GM13977 (cell line): ENCODE data around the gene MYOF.
A peak's percentile ranks its signal among the peaks of the same experiment; 100 is the strongest.

Experiments
- DNase-seq: peaks from one replicate; pipeline ENCODE4 v3.0.0; 2012; ENCODE audit warnings: low spot score
- CTCF ChIP-seq: IDR thresholded peaks from 2 replicates; pipeline ENCODE4 v1.5.1; 2012; ENCODE audit warnings: mild to moderate bottlenecking, control low read depth; ENCODE audit not compliant: insufficient read depth; ENCODE audit errors: extremely low read depth, missing control alignments
- in situ Hi-C: fragments of 300-500 bp; cut with MboI; formaldehyde crosslinking; loops from one replicate; pipeline ENCODE4 v1.12.0; 2022; ENCODE audit warnings: low sequenced_read_pairs, low pct_unique_long_range_greater_than_20kb, mixed read lengths, inconsistent platforms; ENCODE audit not compliant: unreplicated experiment

Gene MYOF

GRCh38 chr10:93379731-93380575 lies 102.2 kb downstream of the MYOF start:
- no peak for TF ChIP-seq CTCF
- no peak for DNase-seq
- in situ Hi-C loops, result loop anchor here (10.0 kb wide), 1 partner anchor 95 kb away; no protein-coding TSS in a partner anchor

- no peak for DNase-seq
- no peak for TF ChIP-seq CTCF
Measured at GRCh38 chr10:93378997-93379730, 103.0 kb downstream of the MYOF start.

GRCh38 chr10:93378039-93378438 lies 104.1 kb downstream of the MYOF start:
- in situ Hi-C loops, result no loop called here
- TF ChIP-seq CTCF, result no peak
- DNase-seq, result no peak

More at GRCh38 chr10:93378997-93379730, 103.0 kb downstream of the MYOF start:
- in situ Hi-C loops, result no loop called here

GRCh38 chr10:93376372-93377293 lies 105.5 kb downstream of the MYOF start:
- DNase-seq, result peak; percentile 67
- in situ Hi-C loops, result no loop called here
- TF ChIP-seq CTCF, result peak; percentile 84

- in situ Hi-C loops, result no loop called here
Measured at GRCh38 chr10:93370961-93371360, 111.2 kb downstream of the MYOF start.

More at GRCh38 chr10:93370961-93371360, 111.2 kb downstream of the MYOF start:
- no peak for TF ChIP-seq CTCF
- no peak for DNase-seq
